Epidermal melanocyte (primary cell): ENCODE data around the gene ARMC6.
"Not testable (repeated sequence)": the region's sequence is repeated elsewhere in the genome, so short reads cannot be mapped to it uniquely, and the experiment has no call there.

Experiments
- DNase-seq: peaks from one replicate; pipeline ENCODE4 v3.0.0; 2011; ENCODE audit warnings: low spot score; ENCODE audit not compliant: insufficient read length

ARMC6 gene

GRCh38 chr19:19022380-19022961, 10.9 kb upstream of the ARMC6 start:
- no peak for DNase-seq

GRCh38 chr19:19023376-19023775, 10.0 kb upstream of the ARMC6 start:
- DNase-seq = not testable (repeated sequence)

GRCh38 chr19:19025861-19026260, 7.5 kb upstream of the ARMC6 start:
- no peak for DNase-seq

- DNase-seq = no peak
These were observed 7.0 kb upstream of the ARMC6 start for GRCh38 chr19:19026299-19026971.

- DNase-seq = no peak
These were observed 6.2 kb upstream of the ARMC6 start for GRCh38 chr19:19027228-19027627.

- DNase-seq = no peak
These were observed 4.9 kb upstream of the ARMC6 start for GRCh38 chr19:19028526-19028925.

GRCh38 chr19:19031891-19032290, 1.5 kb upstream of the ARMC6 start:
- DNase-seq = no peak

- DNase-seq = peak; percentile 99
These were observed 805 bp upstream of the ARMC6 start for GRCh38 chr19:19032420-19033175.

- no peak for DNase-seq
These were observed 302 bp upstream of the ARMC6 start for GRCh38 chr19:19033176-19033425.

GRCh38 chr19:19034204-19034624, 811 bp downstream of the ARMC6 start:
- DNase-seq = no peak

- DNase-seq = no peak
These were observed 6.5 kb downstream of the ARMC6 start for GRCh38 chr19:19039901-19040300.

GRCh38 chr19:19040417-19040816, 7.0 kb downstream of the ARMC6 start:
- no peak for DNase-seq

- no peak for DNase-seq
These were observed 9.4 kb downstream of the ARMC6 start for GRCh38 chr19:19042732-19043280.

- DNase-seq = no peak
These were observed 10.1 kb downstream of the ARMC6 start for GRCh38 chr19:19043481-19043880.

- no peak for DNase-seq
These were observed 10.5 kb downstream of the ARMC6 start for GRCh38 chr19:19043881-19044280.

- DNase-seq = no peak
These were observed 16.0 kb downstream of the ARMC6 start for GRCh38 chr19:19049406-19049805.

GRCh38 chr19:19050104-19050503, 16.7 kb downstream of the ARMC6 start:
- DNase-seq = no peak

GRCh38 chr19:19050731-19051130, 17.3 kb downstream of the ARMC6 start:
- DNase-seq = no peak

- DNase-seq = no peak
These were observed 18.2 kb downstream of the ARMC6 start for GRCh38 chr19:19051478-19052213.

GRCh38 chr19:19052921-19053320, 19.5 kb downstream of the ARMC6 start:
- no peak for DNase-seq

GRCh38 chr19:19053508-19054314, 20.3 kb downstream of the ARMC6 start:
- peak; percentile 35 for DNase-seq
